Measurements from ENCODE around the gene OSBP2. TPM values are rescaled to one million over a fixed set of nuclear protein-coding genes. Genes with fewer than 3 reads are reported as not detected.
"Not testable (repeated sequence)": the region's sequence is repeated elsewhere in the genome, so short reads cannot be mapped to it uniquely, and the experiment has no call there.

OSBP2 gene
- total RNA-seq, 1 donor from 2014 or later: 12.0 TPM

- no peak for ATAC-seq
These were observed 55.2 kb downstream of the OSBP2 start for GRCh38 chr22:30749849-30750248.

DNA sequence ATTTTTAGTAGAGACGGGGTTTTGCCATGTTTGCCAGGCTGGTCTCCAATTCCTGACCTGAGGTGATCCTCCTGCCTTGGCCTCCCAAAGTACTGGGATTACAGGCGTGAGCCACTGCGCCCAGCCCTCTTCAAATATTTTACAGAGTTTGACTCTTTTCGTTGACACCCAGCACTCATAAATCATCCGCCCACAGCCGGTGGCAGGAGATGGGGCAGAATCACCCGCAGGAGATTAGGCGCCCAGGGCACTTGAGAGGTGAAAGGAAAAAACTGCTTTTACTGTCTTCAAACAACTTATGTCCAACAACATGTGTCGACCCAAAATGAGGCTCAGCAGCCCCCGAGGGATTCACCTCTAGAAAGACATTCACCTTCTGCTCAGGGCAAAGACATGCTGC is 56.9 kb downstream of the OSBP2 start:
- no peak for ATAC-seq
- DNase-seq (ENCODE audit: low spot score): no peak
- intact Hi-C loops (cut with DNase I): no loop called here

More at GRCh38 chr22:30749849-30750248, 55.2 kb downstream of the OSBP2 start:
- DNase-seq (ENCODE audit: low spot score): no peak
- intact Hi-C loops (cut with DNase I): no loop called here

DNA sequence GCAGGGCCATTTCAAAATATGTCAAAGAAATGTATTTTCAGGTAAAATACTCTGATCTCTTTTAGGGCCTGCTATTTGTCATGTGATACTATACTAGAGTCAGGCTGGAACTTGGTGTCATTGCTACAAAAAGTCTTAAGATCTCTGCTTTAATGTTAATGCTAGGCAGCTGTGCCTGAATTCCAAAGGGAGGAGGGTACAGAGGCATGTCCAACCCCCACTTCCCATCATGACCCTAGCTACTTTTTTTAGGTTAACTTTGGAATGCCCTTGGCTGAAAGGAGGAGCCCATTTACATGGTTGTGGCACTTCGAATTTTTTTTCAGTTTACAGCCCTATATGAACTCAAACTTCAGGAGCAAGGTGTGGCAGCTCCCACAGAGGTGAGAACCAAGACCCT is 58.1 kb downstream of the OSBP2 start:
- ATAC-seq: no peak
- intact Hi-C loops (cut with DNase I): no loop called here
- no peak for DNase-seq (ENCODE audit: low spot score)

DNA sequence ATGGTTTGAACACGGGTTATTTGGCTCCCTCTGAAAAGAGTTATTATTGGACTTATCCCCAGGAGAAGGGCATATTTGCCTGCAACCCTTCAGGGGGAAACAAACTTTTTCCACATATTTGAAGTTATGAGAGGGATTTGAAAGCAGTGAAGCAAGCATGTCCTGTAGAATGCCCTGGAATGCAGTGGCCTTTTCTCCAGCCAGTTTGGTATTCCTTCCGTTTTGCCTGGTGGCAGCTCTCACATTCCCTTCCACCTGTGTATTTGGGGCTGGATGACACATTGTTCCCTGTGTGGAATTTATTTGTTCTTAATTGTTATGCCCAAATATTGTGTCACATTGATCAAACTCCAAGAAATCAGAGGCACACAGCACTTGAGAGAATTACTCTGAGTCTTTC is 59.0 kb downstream of the OSBP2 start:
- DNase-seq (ENCODE audit: low spot score) (no peak), ATAC-seq (no peak)
- intact Hi-C loops (cut with DNase I): no loop called here

- ATAC-seq (peak; percentile 41), DNase-seq (ENCODE audit: low spot score) (no peak)
- intact Hi-C loops (cut with DNase I): no loop called here
These were observed 59.8 kb downstream of the OSBP2 start for GRCh38 chr22:30754521-30754920.

DNA sequence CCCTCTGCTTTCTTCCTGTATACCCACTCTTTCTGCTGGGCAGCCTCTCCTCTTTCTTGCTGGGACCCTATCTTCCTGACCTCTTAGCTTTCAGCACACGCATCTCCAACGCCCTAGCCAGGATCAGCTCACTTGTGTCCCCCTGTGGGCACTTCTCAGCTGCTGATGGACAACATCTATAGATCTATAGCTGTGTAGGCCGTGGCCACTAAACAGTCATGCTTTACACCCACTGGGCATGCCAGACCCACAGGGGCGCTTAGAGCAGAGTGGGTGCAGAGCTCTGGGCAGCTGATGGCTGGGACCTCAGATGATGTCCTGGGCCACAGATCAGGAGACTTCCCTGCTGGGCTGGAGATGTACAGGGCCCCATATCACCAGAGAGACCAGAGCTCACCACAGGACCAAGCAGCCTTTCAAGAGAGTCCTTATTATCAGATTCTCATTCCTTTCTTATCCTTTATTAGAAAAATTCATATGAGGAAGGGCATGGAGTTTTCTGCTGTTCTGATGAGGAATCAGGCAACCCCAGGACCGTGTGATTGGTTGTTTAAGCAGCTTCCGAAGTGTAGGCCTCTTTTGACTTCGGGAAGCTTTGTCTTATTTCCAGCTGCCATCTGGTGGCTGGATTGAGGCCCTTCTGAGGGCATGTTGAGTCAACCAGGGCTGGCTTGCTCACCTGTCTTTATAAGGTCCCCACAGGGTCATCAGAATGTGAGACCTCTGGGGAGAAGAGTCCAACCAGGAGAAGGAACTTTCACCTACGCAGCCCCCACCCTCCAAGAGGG is 60.5 kb downstream of the OSBP2 start:
- DNase-seq (ENCODE audit: low spot score) (no peak), ATAC-seq (peak; percentile 78)
- intact Hi-C loops (cut with DNase I): loop anchor here (5.0 kb wide), 1 partner anchor 123 kb away; no protein-coding TSS in a partner anchor

- DNase-seq (ENCODE audit: low spot score) (no peak), ATAC-seq (no peak)
- intact Hi-C loops (cut with DNase I): loop anchor here (5.0 kb wide), 1 partner anchor 123 kb away; no protein-coding TSS in a partner anchor
These were observed 61.1 kb downstream of the OSBP2 start for GRCh38 chr22:30755759-30756124.

- DNase-seq (ENCODE audit: low spot score) (no peak), ATAC-seq (no peak)
- intact Hi-C loops (cut with DNase I): no loop called here
These were observed 69.4 kb downstream of the OSBP2 start for GRCh38 chr22:30763815-30764673.

- DNase-seq (ENCODE audit: low spot score) (no peak), ATAC-seq (no peak)
- intact Hi-C loops (cut with DNase I): no loop called here
These were observed 73.0 kb downstream of the OSBP2 start for GRCh38 chr22:30767661-30768060.

DNA sequence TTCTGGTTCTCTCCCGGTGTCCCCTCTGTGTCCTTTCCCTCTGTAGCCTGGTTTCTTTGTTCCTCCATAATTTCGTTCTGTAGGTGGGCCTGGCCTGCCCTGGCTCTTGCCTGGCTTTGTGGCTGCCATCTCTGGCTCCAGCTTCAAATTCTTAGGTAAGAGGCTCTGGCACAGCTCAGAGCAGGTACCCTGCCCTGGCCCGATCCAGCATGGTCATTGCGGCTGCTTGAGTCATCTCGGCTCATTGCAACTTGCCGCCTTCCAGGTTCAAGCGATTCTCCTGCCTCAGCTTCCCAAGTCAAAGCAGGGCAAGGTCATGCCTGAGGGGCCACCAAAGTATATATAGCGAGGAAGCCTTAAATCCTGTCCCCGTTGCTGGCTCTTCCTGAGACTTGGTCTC is 76.0 kb downstream of the OSBP2 start:
- intact Hi-C loops (cut with DNase I): no loop called here
- DNase-seq (ENCODE audit: low spot score): no peak
- ATAC-seq: no peak

DNA sequence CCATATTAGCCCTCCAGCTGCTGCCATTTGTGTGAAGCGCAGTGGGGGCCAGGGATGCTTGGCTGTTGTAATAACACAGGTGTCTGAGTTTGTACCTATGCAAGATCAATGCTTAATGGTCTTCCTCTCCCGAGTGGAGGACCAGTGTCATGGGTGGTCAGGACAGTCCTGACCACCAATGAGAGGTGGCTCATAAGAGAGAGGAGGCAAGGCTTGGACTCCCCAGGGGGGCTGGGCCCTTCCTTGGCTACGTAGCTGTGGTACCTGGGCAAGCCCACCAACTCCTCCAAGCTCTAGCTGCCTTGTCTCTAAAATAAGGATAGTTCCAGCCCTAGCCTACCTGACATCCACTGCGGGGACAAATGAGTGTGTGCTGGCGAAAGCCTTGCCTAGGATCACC is 79.2 kb downstream of the OSBP2 start:
- DNase-seq (ENCODE audit: low spot score) (no peak), ATAC-seq (no peak)
- intact Hi-C loops (cut with DNase I): no loop called here

DNA sequence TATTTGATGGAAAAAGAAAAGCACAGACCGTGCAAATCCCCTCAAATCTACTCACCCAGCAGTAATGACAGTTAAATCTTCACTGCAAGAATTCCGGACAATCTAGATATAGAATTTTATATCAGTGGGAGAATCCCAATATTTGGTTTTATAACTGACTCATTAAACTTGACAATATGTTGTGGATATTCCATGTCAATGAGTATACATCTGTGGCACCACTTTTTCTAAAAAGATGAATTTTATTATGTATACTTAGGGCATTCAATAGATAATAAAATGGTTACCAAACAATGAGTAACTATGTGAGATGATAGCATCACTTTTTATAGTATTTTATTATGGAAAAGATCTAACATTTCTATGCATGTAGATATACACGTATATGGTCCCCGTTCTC is 79.9 kb downstream of the OSBP2 start:
- no peak for ATAC-seq
- intact Hi-C loops (cut with DNase I): no loop called here
- DNase-seq (ENCODE audit: low spot score): no peak

DNA sequence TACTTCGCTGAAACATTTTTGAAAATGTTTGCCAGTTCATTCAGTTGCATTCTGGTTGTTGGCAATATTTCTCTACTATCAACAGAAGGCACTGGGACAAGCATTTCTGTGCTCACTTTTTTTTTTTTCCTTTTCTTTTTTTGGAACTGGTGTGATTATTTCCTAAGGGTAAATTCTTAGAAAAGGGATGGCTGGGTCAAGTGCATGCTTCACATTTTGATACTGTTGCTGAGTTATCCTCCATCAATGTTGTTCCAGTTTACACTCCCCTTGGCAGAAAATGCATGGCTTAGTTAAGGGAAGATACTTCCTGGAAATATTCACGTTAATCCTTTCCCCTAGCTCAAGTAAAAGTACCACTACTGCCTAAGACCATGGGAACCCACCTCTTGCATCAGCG is 81.8 kb downstream of the OSBP2 start:
- no peak for ATAC-seq
- intact Hi-C loops (cut with DNase I): no loop called here
- DNase-seq (ENCODE audit: low spot score): no peak

DNA sequence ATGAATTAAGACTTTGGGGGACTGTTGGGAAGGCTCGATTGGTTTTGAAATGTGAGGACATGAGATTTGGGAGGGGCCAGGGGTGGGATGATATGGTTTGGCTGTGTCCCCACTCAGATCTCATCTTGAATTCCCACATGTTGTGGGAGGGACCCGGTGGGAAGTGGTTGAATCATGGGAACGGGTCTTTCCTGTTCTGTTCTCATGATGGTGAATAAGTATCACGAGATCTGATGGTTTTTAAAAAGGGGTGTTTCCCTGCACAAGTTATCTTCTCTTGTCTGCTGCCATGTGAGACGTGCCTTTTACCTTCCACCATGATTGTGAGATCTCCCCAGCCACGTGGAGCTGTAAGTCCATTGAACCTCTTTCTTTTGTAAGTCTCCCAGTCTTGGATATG is 82.5 kb downstream of the OSBP2 start:
- intact Hi-C loops (cut with DNase I); ATAC-seq: not testable (repeated sequence)

GRCh38 chr22:30777587-30777986 is 82.9 kb downstream of the OSBP2 start:
- ATAC-seq: no peak
- intact Hi-C loops (cut with DNase I): no loop called here
- no peak for DNase-seq (ENCODE audit: low spot score)

More for the DNA sequence above, 82.5 kb downstream of the OSBP2 start:
- not testable (repeated sequence) for DNase-seq (ENCODE audit: low spot score)

GRCh38 chr22:30778261-30778660 is 83.6 kb downstream of the OSBP2 start:
- DNase-seq (ENCODE audit: low spot score) (no peak), ATAC-seq (no peak)
- intact Hi-C loops (cut with DNase I): no loop called here

GRCh38 chr22:30780026-30780425 is 85.4 kb downstream of the OSBP2 start:
- DNase-seq (ENCODE audit: low spot score) (no peak), ATAC-seq (no peak)
- intact Hi-C loops (cut with DNase I): no loop called here

DNA sequence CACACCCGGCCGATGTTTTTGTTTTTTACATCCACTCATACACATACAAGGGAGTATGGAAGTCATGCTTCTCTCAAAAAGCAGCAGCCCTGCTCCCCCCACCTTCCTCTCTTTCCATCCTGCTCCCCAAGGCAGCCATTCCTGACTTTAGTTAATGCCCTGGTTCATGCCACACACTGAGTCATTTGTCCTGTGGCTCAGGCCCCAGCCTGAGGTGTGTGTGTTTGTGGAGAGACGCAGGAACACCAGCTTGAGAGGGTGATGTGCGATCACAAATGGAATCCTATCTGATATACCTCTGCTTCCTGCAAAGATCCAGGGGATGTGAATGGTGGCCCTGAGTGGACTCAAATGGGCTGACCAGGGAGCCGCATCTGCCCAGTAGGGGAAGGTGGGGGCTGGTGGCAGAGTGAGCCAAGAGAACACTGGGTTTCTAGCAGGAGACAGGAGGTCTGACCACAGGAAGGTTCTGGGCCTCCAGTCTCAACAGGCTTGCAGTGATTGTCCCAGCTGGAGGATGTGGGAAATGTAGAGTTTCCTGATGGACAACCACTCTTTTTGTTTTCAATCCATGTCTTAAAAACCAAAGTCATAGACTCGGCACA is 86.7 kb downstream of the OSBP2 start:
- intact Hi-C loops (cut with DNase I): no loop called here
- ATAC-seq (no peak), DNase-seq (ENCODE audit: low spot score) (no peak)

DNA sequence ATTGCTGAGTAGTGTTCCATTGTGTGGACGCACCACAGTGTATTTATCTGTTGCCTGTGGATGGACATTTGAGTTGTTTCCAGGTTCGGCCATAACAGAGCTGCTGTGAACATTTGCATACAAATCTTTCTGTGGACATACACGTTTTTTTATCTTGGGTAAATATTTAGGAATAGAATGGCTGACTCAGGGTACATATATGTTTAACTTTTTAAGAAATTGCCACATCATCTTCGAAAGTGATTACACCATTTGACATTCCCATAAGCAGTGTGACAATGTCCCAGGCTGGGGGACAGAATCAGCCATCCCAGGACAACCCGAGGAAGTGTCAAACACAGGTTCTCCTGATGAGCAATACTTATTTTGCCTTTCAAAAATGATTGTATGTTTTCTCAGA is 87.9 kb downstream of the OSBP2 start:
- ATAC-seq (no peak), DNase-seq (ENCODE audit: low spot score) (no peak)
- intact Hi-C loops (cut with DNase I): no loop called here

DNA sequence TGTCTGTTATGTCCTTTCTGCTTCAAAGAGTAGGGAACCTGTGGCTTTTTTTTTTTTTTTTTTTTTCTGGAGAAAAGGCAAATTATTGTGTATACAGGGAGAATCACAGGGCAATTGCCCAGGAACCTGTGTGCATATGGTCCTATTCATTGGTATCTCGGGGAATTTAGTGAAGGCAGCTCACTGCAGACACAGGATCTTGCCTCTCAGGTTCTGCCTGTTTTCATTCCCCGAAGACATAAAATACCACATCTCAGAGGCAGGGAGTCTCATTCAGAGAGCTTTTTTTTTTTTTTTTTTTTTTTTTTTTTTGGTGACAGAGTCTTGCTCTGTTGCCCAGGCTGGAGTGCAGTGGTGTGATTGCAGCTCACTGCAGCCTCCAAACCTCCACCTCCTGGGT is 88.3 kb downstream of the OSBP2 start:
- ATAC-seq: no peak
- no peak for DNase-seq (ENCODE audit: low spot score)
- intact Hi-C loops (cut with DNase I): no loop called here
